H1 (cell line): Measurements from ENCODE around the gene CAPN7. TPM values are rescaled to one million over a fixed set of nuclear protein-coding genes. Genes with fewer than 3 reads are reported as not detected.

Experiments used
- CTCF ChIA-PET: fragments of 300-600 bp; sonication (Branson Sonifier 250); formaldehyde crosslinking; loops from one replicate; lab custom pipeline; 2021; ENCODE audit not compliant: partially characterized antibody; lab: Charles Lee
- POLR2A ChIA-PET: fragments of 300-600 bp; sonication (Branson Sonifier 250); formaldehyde crosslinking; loops from one replicate; lab custom pipeline; 2021; ENCODE audit warnings: inconsistent platforms; ENCODE audit not compliant: partially characterized antibody; lab: Charles Lee
- DNase-seq, 2 experiments: peaks; one replicate each; pipeline versions ENCODE4 v3.0.0 to v3.0.0-alpha.2; 2010 to 2022; ENCODE audit warnings: low spot score in 2 of 2, low read depth in 1 of 2, mixed read lengths in 1 of 2
- FAIRE-seq: peaks from 2 replicates; lab custom pipeline; 2011; peaks lifted over from hg19 to GRCh38; lab: Jason Lieb, UNC
- H2AFZ ChIP-seq: 2 replicates; pipeline ENCODE4 v1.8.1; 2012; ENCODE audit warnings: low read length, inconsistent platforms
- H2AK5ac ChIP-seq: 2 replicates; pipeline ENCODE4 v1.6.1; 2013; ENCODE audit warnings: low read depth, low read length
- H2BK120ac ChIP-seq: replicated peaks from 2 replicates; pipeline ENCODE3; 2013; ENCODE audit warnings: low read depth, low read length, inconsistent platforms
- H2BK12ac ChIP-seq: 2 replicates; pipeline ENCODE4 v1.6.1; 2013; ENCODE audit warnings: low read depth, low read length
- H2BK15ac ChIP-seq: 2 replicates; pipeline ENCODE4 v1.6.1; 2013; ENCODE audit warnings: low read length
- H2BK20ac ChIP-seq: 2 replicates; pipeline ENCODE4 v1.6.1; 2013; ENCODE audit warnings: low read length
- H2BK5ac ChIP-seq: 2 replicates; pipeline ENCODE4 v1.6.1; 2013; ENCODE audit warnings: low read depth, low read length
- H3K14ac ChIP-seq: 2 replicates; pipeline ENCODE4 v1.6.1; 2013; ENCODE audit warnings: inconsistent platforms; ENCODE audit not compliant: insufficient read length
- H3K18ac ChIP-seq: 2 replicates; pipeline ENCODE4 v1.6.1; 2013; ENCODE audit warnings: low read length; ENCODE audit errors: extremely low read depth
- H3K23ac ChIP-seq: 2 replicates; pipeline ENCODE4 v1.6.1; 2013; ENCODE audit warnings: inconsistent platforms; ENCODE audit not compliant: insufficient read length
- H3K23me2 ChIP-seq: 2 replicates; pipeline ENCODE4 v1.6.1; 2013; ENCODE audit warnings: low read depth, low read length
- H3K27ac ChIP-seq: 2 replicates; pipeline ENCODE4 v1.6.1; 2011; ENCODE audit warnings: low read depth, low read length, inconsistent platforms
- H3K27me3 ChIP-seq, 4 experiments: replicated peaks in 1 of 4; 1 replicate in 1 of 4; 2 replicates in 3 of 4; pipeline versions ENCODE4 v1.6.1 to v1.8.1; 2011 to 2013; ENCODE audit warnings: low read length in 3 of 4, mild to moderate bottlenecking in 3 of 4, inconsistent platforms in 2 of 4, mixed read lengths in 2 of 4, moderate library complexity in 1 of 4; ENCODE audit not compliant: control insufficient read depth in 3 of 4, insufficient read depth in 3 of 4; ENCODE audit errors: extremely low read depth in 1 of 4
- H3K36me3 ChIP-seq, 4 experiments: 2 replicates each; pipeline versions ENCODE4 v1.6.1 to v1.8.1; 2011 to 2013; ENCODE audit warnings: mild to moderate bottlenecking in 4 of 4, low read length in 3 of 4, moderate library complexity in 2 of 4, control low read depth in 1 of 4, inconsistent platforms in 1 of 4; ENCODE audit not compliant: insufficient read depth in 4 of 4, control insufficient read depth in 2 of 4
- H3K4ac ChIP-seq: replicated peaks from 2 replicates; pipeline ENCODE3; 2013; ENCODE audit warnings: low read length, low read depth, mixed read lengths, inconsistent platforms; ENCODE audit not compliant: insufficient read length
- H3K4me1 ChIP-seq, 4 experiments: replicated peaks in 1 of 4; 1 replicate in 1 of 4; 2 replicates in 3 of 4; pipeline versions ENCODE4 v1.6.1 to v1.8.1; 2011 to 2013; ENCODE audit warnings: low read length in 3 of 4, inconsistent platforms in 2 of 4, mixed read lengths in 1 of 4; ENCODE audit not compliant: insufficient read depth in 4 of 4, control insufficient read depth in 3 of 4
- H3K4me2 ChIP-seq, 2 experiments: 2 replicates each; pipeline versions ENCODE4 v1.6.1 to v1.8.1; 2011 to 2013; ENCODE audit warnings: low read depth in 2 of 2, low read length in 2 of 2, control low read depth in 1 of 2, inconsistent platforms in 1 of 2, mild to moderate bottlenecking in 1 of 2; ENCODE audit not compliant: insufficient read depth in 1 of 2
- H3K4me3 ChIP-seq, 4 experiments: fragments of 200-600, 300-600 bp in 1 of 4; sonication (generic), shearing (Covaris generic), sonication (Bioruptor Twin) in 1 of 4; 2 replicates each; pipeline versions ENCODE4 v1.5.1 to v1.8.1; 2011 to 2016; ENCODE audit warnings: low read length in 4 of 4, low read depth in 3 of 4, control low read depth in 2 of 4, inconsistent platforms in 2 of 4, mild to moderate bottlenecking in 2 of 4, mixed read lengths in 1 of 4, moderate library complexity in 1 of 4; ENCODE audit not compliant: insufficient read depth in 2 of 4; ENCODE audit errors: extremely low read depth in 1 of 4
- H3K56ac ChIP-seq: replicated peaks from 2 replicates; pipeline ENCODE3; 2013; ENCODE audit warnings: low read depth, mild to moderate bottlenecking, mixed read lengths, low read length, inconsistent platforms; ENCODE audit not compliant: insufficient read length
- H3K79me1 ChIP-seq: 2 replicates; pipeline ENCODE4 v1.6.1; 2013; ENCODE audit warnings: low read depth, low read length, control low read depth
- H3K79me2 ChIP-seq, 2 experiments: 2 replicates each; pipeline versions ENCODE4 v1.6.1 to v1.8.1; 2012 to 2013; ENCODE audit warnings: low read length in 2 of 2, mild to moderate bottlenecking in 2 of 2, inconsistent platforms in 1 of 2; ENCODE audit not compliant: insufficient read depth in 2 of 2, control insufficient read depth in 1 of 2
- H3K9ac ChIP-seq, 4 experiments: replicated peaks in 1 of 4; 1 replicate in 1 of 4; 2 replicates in 3 of 4; pipeline versions ENCODE4 v1.6.1 to v1.8.1; 2011 to 2013; ENCODE audit warnings: low read depth in 3 of 4, low read length in 3 of 4, control low read depth in 2 of 4, mild to moderate bottlenecking in 2 of 4, moderate library complexity in 2 of 4, inconsistent platforms in 1 of 4; ENCODE audit errors: extremely low read depth in 1 of 4
- H3K9me3 ChIP-seq, 2 experiments: 2 replicates each; pipeline versions ENCODE4 v1.6.1 to v1.8.1; 2012 to 2013; ENCODE audit warnings: mild to moderate bottlenecking in 2 of 2, moderate library complexity in 2 of 2, control low read depth in 1 of 2, inconsistent platforms in 1 of 2, low read depth in 1 of 2, low read length in 1 of 2, mixed read lengths in 1 of 2; ENCODE audit not compliant: insufficient read depth in 2 of 2
- H4K20me1 ChIP-seq, 2 experiments: replicated peaks in 1 of 2; 2 replicates each; pipeline versions ENCODE3 to v1.8.1; 2011 to 2013; ENCODE audit warnings: inconsistent platforms in 2 of 2, low read length in 2 of 2, mild to moderate bottlenecking in 1 of 2; ENCODE audit not compliant: insufficient read depth in 2 of 2, control insufficient read depth in 1 of 2
- H4K5ac ChIP-seq: 2 replicates; pipeline ENCODE4 v1.6.1; 2013; ENCODE audit warnings: low read length, low read depth, mixed read lengths, inconsistent platforms; ENCODE audit not compliant: insufficient read length
- H4K8ac ChIP-seq: 2 replicates; pipeline ENCODE4 v1.8.0; 2013; ENCODE audit warnings: mild to moderate bottlenecking, moderate library complexity, low read length, inconsistent platforms; ENCODE audit not compliant: insufficient read depth; ENCODE audit errors: extremely low read depth
- H4K91ac ChIP-seq: replicated peaks from 2 replicates; pipeline ENCODE3; 2013; ENCODE audit warnings: low read length, mixed read lengths, inconsistent platforms; ENCODE audit not compliant: insufficient read length
- ATF3 ChIP-seq: IDR thresholded peaks from 2 replicates; pipeline ENCODE4 v1.6.1; 2011; ENCODE audit warnings: low read depth, mild to moderate bottlenecking, low read length; ENCODE audit not compliant: insufficient read depth
- BRCA1 ChIP-seq: IDR thresholded peaks from 2 replicates; pipeline ENCODE4 v1.6.1; 2012; ENCODE audit warnings: low read depth, low read length, improper control_type of control experiment
- CTCF ChIP-seq, 3 experiments: IDR thresholded peaks; 1 replicate in 2 of 3; 2 replicates in 1 of 3; pipeline versions ENCODE4 v1.5.1 to v1.6.1; 2011; ENCODE audit warnings: low read length in 3 of 3, mild to moderate bottlenecking in 3 of 3, inconsistent platforms in 2 of 3, low read depth in 1 of 3, moderate library complexity in 1 of 3; ENCODE audit not compliant: insufficient read depth in 1 of 3; ENCODE audit errors: control extremely low read depth in 1 of 3
- GABPA ChIP-seq: IDR thresholded peaks from 2 replicates; pipeline ENCODE4 v1.6.1; 2011; ENCODE audit warnings: mild to moderate bottlenecking, low read length, moderate library complexity, borderline replicate concordance; ENCODE audit not compliant: insufficient read depth
- RAD21 ChIP-seq, 2 experiments: IDR thresholded peaks in 1 of 2; conservative IDR thresholded peaks in 1 of 2; 2 replicates each; pipeline ENCODE4 v1.6.1; 2011; ENCODE audit warnings: low read depth in 2 of 2, low read length in 2 of 2, improper control_type of control experiment in 1 of 2, inconsistent platforms in 1 of 2, mild to moderate bottlenecking in 1 of 2, moderate library complexity in 1 of 2
- RBBP5 ChIP-seq: IDR thresholded peaks from 2 replicates; pipeline ENCODE4 v1.7.1; 2012; ENCODE audit warnings: low read depth, mild to moderate bottlenecking, inconsistent platforms, low read length, moderate library complexity, borderline replicate concordance
- TBP ChIP-seq: IDR thresholded peaks from 2 replicates; pipeline ENCODE4 v1.6.1; 2011; ENCODE audit warnings: low read depth, low read length, improper control_type of control experiment
- WGBS, 2 experiments: shearing (Covaris generic) in 1 of 2; methylation state at CpG; one replicate each; pipeline versions ENCODE4 v1.1.6 to v1.1.7; 2013 to 2015; ENCODE audit warnings: low lambda C conversion rate in 2 of 2, mixed read lengths in 2 of 2, inconsistent platforms in 1 of 2, low coverage in 1 of 2, missing lambda C conversion rate in 1 of 2; ENCODE audit not compliant: insufficient replicate concordance in 2 of 2, insufficient coverage in 1 of 2, insufficient read length in 1 of 2; ENCODE audit errors: extremely low coverage in 1 of 2, missing lambda C conversion rate in 1 of 2; 5-methylcytosine and 5-hydroxymethylcytosine counted together
- polyA plus RNA-seq, 7 experiments: library from polyadenylated mRNA; depleted of rRNA in 3 of 7; stranded (reverse) in 5 of 7; unstranded in 2 of 7; fragments of >200 nt in 5 of 7; fragments of 200-250 nt in 2 of 7; gene quantifications; 1 replicate in 5 of 7; 2 replicates in 1 of 7; 4 replicates in 1 of 7; pipeline versions ENCODE4 v1.2.1 to v1.2.3, GENCODE V29; 2011 to 2013; ENCODE audit warnings: missing spikeins in 2 of 7, mixed read lengths in 2 of 7
- total RNA-seq: library from RNA; stranded (reverse); fragmentation: NEBNext Ultra II Directional; extraction: Animal tissue kit (Norgen Biotek cat#: 25700); gene quantifications from 2 replicates; pipeline ENCODE4 v1.2.1, GENCODE V29; 2021

Gene CAPN7
- total and polyA plus RNA-seq, 2 of the 8 experiments (the other 6 are each of a cell fraction or from before 2014, with no cell fraction given), result 5.3 to 13.2 TPM

- Histone ChIP-seq H3K14ac (no peak overlapping the region), H3K36me3 (no peaks in the 10 kb centered on the region), H2BK5ac (no peak overlapping the region), H3K56ac (no peak overlapping the region), H2AK5ac (no peak overlapping the region), H4K91ac (no peak overlapping the region), H4K20me1 (no peaks in the 10 kb centered on the region), H2BK20ac (no peak overlapping the region), H3K79me1 (peaks cover 2% of the 10 kb centered on the region; the same call in 1 of the 2 replicates), H2BK12ac (no peak overlapping the region), H3K23me2 (no peaks in the 10 kb centered on the region), H3K4me3 (no peak overlapping the region), H3K18ac (no peak overlapping the region), H3K4me1 (peaks cover 0 to 6% (median under 1%) of the 10 kb centered on the region in 4 experiments; a peak in 2 of 7 replicates), H2BK120ac (no peak overlapping the region), H3K79me2 (no peaks in the 10 kb centered on the region), H3K4ac (no peak overlapping the region), H3K4me2 (no peak overlapping the region), H3K9ac (no peak overlapping the region), H4K8ac (no peak overlapping the region), H3K27ac (no peak overlapping the region), H2AFZ (no peak overlapping the region), H4K5ac (no peak overlapping the region), H3K23ac (no peak overlapping the region), H3K27me3 (no peaks in the 10 kb centered on the region), H2BK15ac (no peak overlapping the region), H3K9me3 (no peaks in the 10 kb centered on the region)
- 70% methylated on average over 8 of the region's 8 CpGs; no CpG with 5 or more reads in 1 of the 2 experiments for WGBS, 2 experiments
- ChIA-PET POLR2A (interaction anchor here (1.3 kb wide), 1 partner anchor 80 kb away, joined by 3 read pairs; the partner anchor contains the start of gene CAPN7), CTCF (interaction anchor here (0.8 to 13.8 kb wide), 8 partner anchors 8 to 121 kb away, joined by 3 to 180 read pairs (median 4); no protein-coding TSS in a partner anchor)
- FAIRE-seq (no peak), DNase-seq (peak in 1 of 2 experiments; percentile 56)
- TF ChIP-seq BRCA1, result no peak
- no peak for TF ChIP-seq TBP
- 0 out of 2 replicates have a peak, but pooled peaks have one; percentile 21 for TF ChIP-seq GABPA
- peak in 1 of 2 experiments; percentile 22; a peak in 2 of 4 replicates for TF ChIP-seq RAD21 (IDR thresholded peaks at IDR 0.05 in 1 of 2, conservative IDR thresholded peaks at IDR 0.05 in 1 of 2; ENCODE audit: low read depth in 2 of 2, low read length in 2 of 2)
- TF ChIP-seq CTCF (IDR thresholded peaks at IDR 0.05; ENCODE audit: control extremely low read depth in 1 of 3, insufficient read depth in 1 of 3, low read depth in 1 of 3, low read length in 3 of 3), result peak in 1 of 3 experiments; percentile 15; a peak in 1 of 4 replicates
- TF ChIP-seq ATF3, result no peak
- TF ChIP-seq RBBP5, result no peak
Observed at GRCh38 chr3:15286022-15286421, 80.0 kb downstream of the CAPN7 start.
